Fibroblast of the aortic adventitia (primary cell): ENCODE data around the gene OGDH. TPM values are rescaled to one million over a fixed set of nuclear protein-coding genes. Genes with fewer than 3 reads are reported as not detected.

Experiments
- DNase-seq: peaks from one replicate; pipeline ENCODE4 v3.0.0-alpha.2; 2010; ENCODE audit warnings: low read depth
- H3K4me3 ChIP-seq: 2 replicates; pipeline ENCODE4 v1.5.1; 2011; ENCODE audit warnings: low read depth, mild to moderate bottlenecking, control low read depth, low read length, moderate library complexity
- CTCF ChIP-seq: IDR thresholded peaks from 2 replicates; pipeline ENCODE4 v1.5.1; 2011; ENCODE audit warnings: mild to moderate bottlenecking, low read length, control low read depth, inconsistent platforms; ENCODE audit not compliant: insufficient read depth
- total RNA-seq: library from RNA; depleted of rRNA; stranded (reverse); fragments of >200 nt; gene quantifications from 2 replicates; pipeline ENCODE4 v1.2.3, GENCODE V29; 2012; ENCODE audit warnings: low replicate concordance

The OGDH gene
- total RNA-seq, 1 donor: 85.6 TPM

GRCh38 chr7:44755698-44756627 lies 149.5 kb downstream of the OGDH start:
- H3K4me3 ChIP-seq: no peak overlapping the region
- TF ChIP-seq CTCF: no peak

DNA sequence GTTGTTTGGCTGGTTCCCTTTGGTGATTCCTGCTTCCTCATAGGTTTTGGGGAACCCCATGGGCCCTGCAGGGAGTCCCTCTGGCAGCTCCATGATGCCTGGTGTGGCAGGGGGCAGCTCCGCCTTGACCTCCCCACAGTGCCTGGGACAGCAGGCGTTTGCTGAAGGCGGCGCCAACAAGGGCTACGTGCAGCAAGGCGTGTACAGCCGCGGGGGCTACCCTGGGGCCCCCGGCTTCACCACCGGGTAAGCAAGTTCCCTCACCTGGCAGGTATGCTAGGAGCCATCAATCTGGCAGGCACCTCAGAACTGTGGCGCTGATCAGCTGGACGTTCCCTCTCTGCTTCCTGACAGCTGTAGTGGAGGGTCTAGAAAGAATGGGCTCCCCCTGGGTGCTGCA lies 150.5 kb downstream of the OGDH start:
- H3K4me3 ChIP-seq: no peak overlapping the region
- DNase-seq: no peak
- no peak for TF ChIP-seq CTCF

More at GRCh38 chr7:44755698-44756627, 149.5 kb downstream of the OGDH start:
- DNase-seq: no peak

DNA sequence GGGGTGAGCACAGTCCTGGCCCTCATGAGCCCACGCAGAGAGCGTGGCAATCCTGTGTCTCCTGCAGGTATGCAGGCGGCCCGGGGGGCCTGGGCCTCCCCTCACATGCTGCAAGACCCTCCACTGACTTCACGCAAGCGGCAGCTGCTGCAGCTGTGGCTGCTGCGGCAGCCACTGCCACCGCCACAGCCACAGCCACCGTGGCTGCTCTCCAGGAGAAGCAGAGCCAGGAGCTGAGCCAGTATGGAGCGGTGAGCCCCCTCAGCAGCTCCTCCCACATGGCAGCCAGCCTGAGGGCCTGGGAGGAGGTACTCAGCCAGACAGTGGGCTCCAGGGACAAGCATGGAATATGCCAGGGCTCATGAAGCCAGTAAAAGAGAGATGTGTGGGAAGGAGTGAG lies 150.9 kb downstream of the OGDH start:
- no peak overlapping the region for H3K4me3 ChIP-seq
- no peak for TF ChIP-seq CTCF
- no peak for DNase-seq

DNA sequence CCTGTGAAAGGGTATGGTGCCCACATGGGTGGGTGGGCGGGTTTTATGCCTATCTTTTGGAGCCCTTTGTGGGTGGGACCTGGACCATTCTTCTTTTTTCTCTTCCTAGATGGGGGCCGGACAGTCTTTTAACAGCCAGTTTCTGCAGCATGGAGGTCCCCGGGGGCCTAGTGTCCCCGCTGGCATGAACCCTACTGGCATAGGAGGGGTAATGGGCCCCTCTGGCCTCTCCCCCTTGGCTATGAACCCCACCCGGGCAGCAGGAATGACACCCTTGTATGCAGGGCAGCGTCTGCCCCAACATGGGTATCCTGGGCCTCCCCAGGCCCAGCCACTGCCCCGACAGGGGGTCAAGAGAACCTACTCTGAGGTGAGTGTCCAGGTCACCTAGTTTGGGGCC lies 151.3 kb downstream of the OGDH start:
- TF ChIP-seq CTCF: no peak
- H3K4me3 ChIP-seq: no peak overlapping the region
- DNase-seq: no peak

Other genes starting within 250 kb of the OGDH start
- gene NUDCD3, start 116.0 kb upstream of the OGDH start, total RNA-seq: 47.1 and 122 TPM in 2 replicates
- under 0.01 TPM in 1 of 2 replicates, not detected in the other for gene NPC1L1, start 65.3 kb upstream of the OGDH start, total RNA-seq
- gene DDX56, start 32.7 kb upstream of the OGDH start, total RNA-seq: 14.6 and 48.4 TPM in 2 replicates
- gene TMED4, start 24.4 kb upstream of the OGDH start, total RNA-seq: 48.3 and 78.5 TPM in 2 replicates
- 2.9 and 18.3 TPM in 2 replicates for gene ZMIZ2, start 142.2 kb downstream of the OGDH start, total RNA-seq
- 1,562 and 2,915 TPM in 2 replicates for gene PPIA, start 190.1 kb downstream of the OGDH start, total RNA-seq
- gene H2AZ2, start 241.5 kb downstream of the OGDH start, total RNA-seq: 69.1 and 122 TPM in 2 replicates